A549 (cell line): ENCODE data around the gene USP24. TPM values are rescaled to one million over a fixed set of nuclear protein-coding genes. Genes with fewer than 3 reads are reported as not detected.
A peak's percentile ranks its signal among the peaks of the same experiment; 100 is the strongest.

Source experiments
- ATAC-seq, 2 experiments: fragments of 200-7000 bp in 1 of 2; fragments of >200 bp in 1 of 2; cut with Nextera tagmentation in 1 of 2; cut with Tn5 transposase in 1 of 2; 3 replicates each; pipeline versions ENCODE4 v1.8.0 to v1.9.1; 2018 to 2020; ENCODE audit warnings: mild to moderate bottlenecking in 1 of 2, moderate library complexity in 1 of 2
- CTCF ChIA-PET: fragments of 300-600 bp; sonication (Branson Sonifier 250); formaldehyde crosslinking; extraction: SDS; loops from one replicate; lab custom pipeline; 2021; ENCODE audit warnings: antibody characterized with exemption, inconsistent platforms; lab: Yijun Ruan, JAX
- POLR2A ChIA-PET: fragments of 350-600 bp; formaldehyde crosslinking; extraction: SDS; loops from one replicate; lab custom pipeline; 2021; ENCODE audit warnings: antibody characterized with exemption, inconsistent platforms; lab: Yijun Ruan, JAX
- DNase-seq, 2 experiments: peaks; one replicate each; pipeline versions ENCODE4 v3.0.0 to v3.0.0-alpha.2; 2011 to 2016; ENCODE audit warnings: low read depth in 1 of 2, low spot score in 1 of 2
- FAIRE-seq: peaks from 2 replicates; lab custom pipeline; 2011; peaks lifted over from hg19 to GRCh38; lab: Jason Lieb, UNC
- H3K27ac ChIP-seq, 2 experiments: fragments of >200 bp; sonication (Bioruptor Twin); formaldehyde crosslinking; 3 replicates each; pipeline ENCODE4 v1.5.1; 2016 to 2017
- H3K4me1 ChIP-seq: fragments of >200 bp; sonication (Bioruptor Twin); formaldehyde crosslinking; 3 replicates; pipeline ENCODE4 v1.6.1; 2016
- H3K4me2 ChIP-seq: fragments of >200 bp; sonication (Bioruptor Twin); formaldehyde crosslinking; 3 replicates; pipeline ENCODE4 v1.6.1; 2016
- H3K4me3 ChIP-seq: fragments of >200 bp; sonication (Bioruptor Twin); formaldehyde crosslinking; 3 replicates; pipeline ENCODE4 v1.5.1; 2016
- H3K9me3 ChIP-seq: fragments of >200 bp; sonication (Bioruptor Twin); formaldehyde crosslinking; 3 replicates; pipeline ENCODE4 v1.6.1; 2016
- E2F6 ChIP-seq: IDR thresholded peaks from 2 replicates; pipeline ENCODE4 v1.6.1; 2012; ENCODE audit warnings: low read depth, borderline replicate concordance
- ELK1 ChIP-seq: fragments of 150-350 bp; IDR thresholded peaks from 2 replicates; pipeline ENCODE4 v1.6.1; 2014; ENCODE audit warnings: low read depth, mild to moderate bottlenecking, low read length
- EP300 ChIP-seq, 2 experiments: fragments of >200 bp; sonication (Bioruptor Twin); formaldehyde crosslinking; IDR thresholded peaks; 2 replicates in 1 of 2; 3 replicates in 1 of 2; pipeline ENCODE4 v1.6.1; 2016 to 2017
- FOSL2 ChIP-seq, 2 experiments: fragments of 450-650 bp in 1 of 2; fragments of >200 bp in 1 of 2; sonication (Bioruptor Twin) in 1 of 2; formaldehyde crosslinking; IDR thresholded peaks; 2 replicates each; pipeline versions ENCODE4 v1.5.0 to v1.6.1; 2016 to 2020; ENCODE audit warnings: mild to moderate bottlenecking in 1 of 2, moderate library complexity in 1 of 2
- HES2 ChIP-seq: fragments of >200 bp; sonication (Bioruptor Twin); formaldehyde crosslinking; IDR thresholded peaks from 2 replicates; pipeline ENCODE4 v1.6.1; 2016
- HEYL ChIP-seq: fragments of 250-450 bp; sonication (Bioruptor Pico); IDR thresholded peaks from 2 replicates; pipeline ENCODE4 v1.8.0; 2021; ENCODE audit warnings: mild to moderate bottlenecking, moderate library complexity
- HMGXB4 ChIP-seq: fragments of 250-450 bp; sonication (Bioruptor Pico); IDR thresholded peaks from 2 replicates; pipeline ENCODE4 v1.5.0; 2021; ENCODE audit warnings: mild to moderate bottlenecking, moderate library complexity, borderline replicate concordance
- HOXA7 ChIP-seq: fragments of 250-450 bp; sonication (Bioruptor Pico); IDR thresholded peaks from 2 replicates; pipeline ENCODE4 v1.5.0; 2020; ENCODE audit warnings: mild to moderate bottlenecking, moderate library complexity
- HOXB13 ChIP-seq: fragments of 250-450 bp; sonication (Bioruptor Pico); IDR thresholded peaks from 2 replicates; pipeline ENCODE4 v1.5.0; 2020; ENCODE audit warnings: low read depth, mild to moderate bottlenecking, moderate library complexity
- HOXB5 ChIP-seq: fragments of 250-450 bp; sonication (Bioruptor Pico); IDR thresholded peaks from 2 replicates; pipeline ENCODE4 v1.5.0; 2020; ENCODE audit warnings: mild to moderate bottlenecking, moderate library complexity
- JUN ChIP-seq, 2 experiments: fragments of >200 bp; sonication (Bioruptor Twin); formaldehyde crosslinking; IDR thresholded peaks; 2 replicates in 1 of 2; 3 replicates in 1 of 2; pipeline ENCODE4 v1.6.1; 2016 to 2017
- JUNB ChIP-seq: fragments of >200 bp; sonication (Bioruptor Twin); formaldehyde crosslinking; IDR thresholded peaks from 2 replicates; pipeline ENCODE4 v1.6.1; 2016
- KDM1A ChIP-seq: fragments of 200-600 bp; sonication (generic); IDR thresholded peaks from 2 replicates; pipeline ENCODE4 v1.6.1; 2016; ENCODE audit warnings: low read depth, mild to moderate bottlenecking
- KDM5A ChIP-seq: fragments of 200-600 bp; sonication (generic); IDR thresholded peaks from 2 replicates; pipeline ENCODE4 v1.6.1; 2016; ENCODE audit warnings: antibody characterized with exemption, mild to moderate bottlenecking
- MAFK ChIP-seq: fragments of 450-650 bp; IDR thresholded peaks from 2 replicates; pipeline ENCODE4 v1.6.1; 2014; ENCODE audit not compliant: partially characterized antibody
- MAX ChIP-seq: IDR thresholded peaks from 2 replicates; pipeline ENCODE4 v1.6.1; 2012
- MAZ ChIP-seq: fragments of 150-350 bp; IDR thresholded peaks from 2 replicates; pipeline ENCODE4 v1.6.1; 2014; ENCODE audit warnings: antibody characterized with exemption, low read depth, low read length, borderline replicate concordance
- MYC ChIP-seq: IDR thresholded peaks from 2 replicates; pipeline ENCODE4 v1.6.1; 2012; ENCODE audit warnings: mild to moderate bottlenecking, inconsistent platforms, low read length, improper control_type of control experiment, borderline replicate concordance
- NFE2L2 ChIP-seq: fragments of 150-350 bp; conservative IDR thresholded peaks from 2 replicates; pipeline ENCODE4 v1.6.1; 2014; ENCODE audit warnings: low read length
- POLR2A ChIP-seq: IDR thresholded peaks from 2 replicates; pipeline ENCODE4 v1.6.1; 2012; ENCODE audit warnings: mild to moderate bottlenecking, low read length
- RCOR1 ChIP-seq: fragments of 150-350 bp; IDR thresholded peaks from 2 replicates; pipeline ENCODE4 v1.6.1; 2014; ENCODE audit warnings: antibody characterized with exemption, low read length, low read depth
- RNF2 ChIP-seq: fragments of 200-600 bp; sonication (generic); IDR thresholded peaks from 2 replicates; pipeline ENCODE4 v1.6.1; 2016; ENCODE audit warnings: low read depth, mild to moderate bottlenecking, antibody characterized with exemption, moderate library complexity, borderline replicate concordance
- TP53 ChIP-seq: fragments of 250-450 bp; sonication (Bioruptor Pico); IDR thresholded peaks from 2 replicates; pipeline ENCODE4 v1.5.0; 2021; ENCODE audit warnings: mild to moderate bottlenecking, moderate library complexity
- ZNF302 ChIP-seq: fragments of 250-450 bp; sonication (Bioruptor Pico); IDR thresholded peaks from 2 replicates; pipeline ENCODE4 v1.9.0; 2021; ENCODE audit warnings: inconsistent platforms, mild to moderate bottlenecking, moderate library complexity
- ZSCAN20 ChIP-seq: fragments of 250-450 bp; sonication (Bioruptor Pico); IDR thresholded peaks from 2 replicates; pipeline ENCODE4 v1.8.0; 2022; ENCODE audit warnings: mild to moderate bottlenecking, moderate library complexity
- WGBS: methylation state at CpG from one replicate; pipeline ENCODE4 v1.1.6; 2017; ENCODE audit errors: missing lambda C conversion rate; 5-methylcytosine and 5-hydroxymethylcytosine counted together
- polyA plus RNA-seq, 4 experiments: library from polyadenylated mRNA; depleted of rRNA in 3 of 4; stranded (reverse); fragments of >200 nt; fragmentation: RNase III in 1 of 4; extraction: RNeasy Plus Mini Kit Qiagen cat#74134 plus additional on column Dnase treatment in 1 of 4; gene quantifications; 2 replicates in 3 of 4; 3 replicates in 1 of 4; pipeline ENCODE4 v1.2.3, GENCODE V29; 2011 to 2017
- TF ChIP-seq, protein P1 (sequence below): fragments of 450-650 bp; IDR thresholded peaks from 2 replicates; pipeline ENCODE4 v1.6.1; 2014; ENCODE audit warnings: antibody characterized with exemption
- TF ChIP-seq, protein P2 (sequence below): IDR thresholded peaks from 2 replicates; pipeline ENCODE4 v1.6.1; 2012

Gene USP24
- polyA plus RNA-seq, 2 of the 4 experiments (the other 2 are of a cell fraction), result 14.7 to 21.7 TPM

DNA sequence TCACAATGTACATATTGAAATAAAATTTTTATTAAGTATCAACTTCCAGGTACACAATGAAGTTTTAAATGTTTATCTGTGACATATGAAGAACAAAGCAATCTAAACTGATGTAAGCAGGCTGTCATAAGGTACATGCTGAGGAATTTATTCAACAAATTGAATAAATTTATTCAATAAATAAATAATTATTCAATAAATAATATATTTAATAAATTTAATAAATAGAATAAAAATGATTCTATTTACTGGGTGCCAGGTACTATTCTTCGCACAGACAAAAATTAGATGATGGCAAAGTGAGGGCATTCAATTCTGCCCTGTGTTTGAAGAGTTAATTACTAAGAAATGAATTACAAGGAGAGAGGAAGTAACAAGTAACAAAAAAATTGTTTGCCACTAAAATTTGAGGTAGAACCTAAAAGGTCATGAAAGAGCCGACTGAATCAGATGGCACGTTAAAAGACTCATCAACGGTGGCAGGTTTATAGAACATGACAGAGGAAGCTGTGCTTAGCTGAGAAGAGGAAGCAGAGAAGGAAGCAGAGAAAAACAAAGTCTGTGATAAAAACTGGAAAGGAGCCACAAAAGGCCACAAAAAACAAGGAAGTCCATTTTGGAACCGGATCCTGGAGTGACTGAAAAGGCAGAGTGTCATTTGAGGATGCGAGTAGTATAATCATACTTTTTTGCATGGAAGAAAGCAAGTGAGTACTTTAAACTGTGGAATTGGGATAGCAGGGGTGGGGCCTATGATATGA, 2.2 kb upstream of the USP24 start:
- H3K4me2 ChIP-seq, result peak overlapping the region; percentile 16
- FAIRE-seq (no peak), DNase-seq (no peak), ATAC-seq (no peak)
- CTCF ChIA-PET, result no interaction called here
- H3K4me1 ChIP-seq, result peaks cover 31% of the 10 kb centered on the region
- POLR2A ChIA-PET, result no interaction called here
- TF ChIP-seq HES2 (no peak), ZSCAN20 (CRISPR knock-in tag) (no peak), MYC (no peak), HMGXB4 (no peak), MAX (no peak), RNF2 (no peak), HOXB13 (CRISPR knock-in tag) (no peak), KDM1A (no peak), HEYL (no peak), ZNF302 (no peak), HOXA7 (CRISPR knock-in tag) (no peak), HOXB5 (CRISPR knock-in tag) (no peak), ELK1 (no peak), TP53 (CRISPR knock-in tag) (no peak), E2F6 (no peak), NFE2L2 (no peak)
- TF ChIP-seq, protein P1, sequence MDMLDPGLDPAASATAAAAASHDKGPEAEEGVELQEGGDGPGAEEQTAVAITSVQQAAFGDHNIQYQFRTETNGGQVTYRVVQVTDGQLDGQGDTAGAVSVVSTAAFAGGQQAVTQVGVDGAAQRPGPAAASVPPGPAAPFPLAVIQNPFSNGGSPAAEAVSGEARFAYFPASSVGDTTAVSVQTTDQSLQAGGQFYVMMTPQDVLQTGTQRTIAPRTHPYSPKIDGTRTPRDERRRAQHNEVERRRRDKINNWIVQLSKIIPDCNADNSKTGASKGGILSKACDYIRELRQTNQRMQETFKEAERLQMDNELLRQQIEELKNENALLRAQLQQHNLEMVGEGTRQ, result no peak
- TF ChIP-seq, protein P2, sequence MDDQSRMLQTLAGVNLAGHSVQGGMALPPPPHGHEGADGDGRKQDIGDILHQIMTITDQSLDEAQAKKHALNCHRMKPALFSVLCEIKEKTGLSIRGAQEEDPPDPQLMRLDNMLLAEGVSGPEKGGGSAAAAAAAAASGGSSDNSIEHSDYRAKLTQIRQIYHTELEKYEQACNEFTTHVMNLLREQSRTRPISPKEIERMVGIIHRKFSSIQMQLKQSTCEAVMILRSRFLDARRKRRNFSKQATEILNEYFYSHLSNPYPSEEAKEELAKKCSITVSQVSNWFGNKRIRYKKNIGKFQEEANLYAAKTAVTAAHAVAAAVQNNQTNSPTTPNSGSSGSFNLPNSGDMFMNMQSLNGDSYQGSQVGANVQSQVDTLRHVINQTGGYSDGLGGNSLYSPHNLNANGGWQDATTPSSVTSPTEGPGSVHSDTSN, result no peak
- H3K9me3 ChIP-seq, result no peaks in the 10 kb centered on the region
- H3K27ac ChIP-seq, result peak overlapping the region in 1 of 2 experiments; percentile 52; a peak in 1 of 6 replicates
- 48% methylated on average over 6 of the region's 6 CpGs for WGBS
- H3K4me3 ChIP-seq, result no peak overlapping the region

DNA sequence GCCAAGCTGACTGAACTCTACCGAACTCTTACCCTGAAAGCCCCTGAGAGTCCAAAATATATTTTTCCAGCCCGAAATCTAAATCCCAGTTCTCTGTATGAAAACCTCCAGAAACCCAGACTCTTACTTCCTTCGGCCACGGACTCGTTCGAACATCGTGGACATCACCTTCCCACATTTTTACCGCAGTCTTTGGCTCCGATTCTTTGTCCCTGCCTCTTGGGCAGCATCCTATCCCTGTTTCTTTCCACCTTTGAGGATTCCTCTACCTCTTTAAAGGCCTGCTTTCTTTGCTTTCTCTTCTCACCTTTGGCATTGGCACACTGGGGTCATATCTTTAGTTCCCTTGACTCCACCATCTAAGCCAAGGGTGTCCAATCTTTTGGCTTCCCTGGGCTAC, 932 bp upstream of the USP24 start:
- CTCF ChIA-PET, result no interaction called here
- H3K27ac ChIP-seq, result peak overlapping the region; percentile 97 to 99
- H3K4me1 ChIP-seq, result peaks cover 44% of the 10 kb centered on the region
- ATAC-seq, result no peak
- H3K4me3 ChIP-seq, result peak overlapping the region; percentile 93
- TF ChIP-seq MAFK (no peak), RCOR1 (no peak), MAZ (no peak), POLR2A (no peak), EP300 (IDR thresholded peaks at IDR 0.05) (no peak), JUN (IDR thresholded peaks at IDR 0.05) (no peak), KDM5A (no peak), JUNB (no peak), FOSL2 (IDR thresholded peaks at IDR 0.05) (no peak), FOSL2 (CRISPR knock-in tag; IDR thresholded peaks at IDR 0.05) (no peak), HOXB5 (CRISPR knock-in tag) (no peak), ZSCAN20 (CRISPR knock-in tag) (no peak), TP53 (CRISPR knock-in tag) (no peak)
- TF ChIP-seq, protein P1, result no peak
- POLR2A ChIA-PET, result interaction anchor here (1.1 kb wide), 1 partner anchor 44 kb away, joined by 3 read pairs; no protein-coding TSS in a partner anchor
- WGBS, result 81% methylated on average over 9 of the region's 9 CpGs
- H3K4me2 ChIP-seq, result peak overlapping the region; percentile 78
- FAIRE-seq, result no peak
- no peak for DNase-seq
- H3K9me3 ChIP-seq, result no peaks in the 10 kb centered on the region
